ENCODE measurements around the gene SIAH3.

DNA sequence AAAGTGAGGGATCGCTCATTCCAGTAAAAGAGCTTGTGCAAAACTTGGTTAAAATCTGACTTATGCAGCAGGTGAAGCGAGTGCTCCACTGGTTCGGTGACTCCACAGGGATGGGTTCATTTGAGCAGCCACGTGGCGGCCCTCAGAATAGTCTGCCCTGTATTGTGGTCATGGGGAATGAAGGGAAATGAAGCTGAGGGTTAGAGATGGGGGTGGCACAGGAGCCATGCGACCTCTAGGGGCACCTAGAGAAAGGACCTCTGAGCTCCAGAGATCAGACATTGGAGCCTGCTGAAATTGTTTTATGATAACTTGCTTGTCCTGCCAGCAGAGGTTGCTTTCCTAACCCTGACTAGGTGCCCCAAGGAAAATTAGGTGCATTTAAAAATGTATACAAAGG is 122.8 kb downstream of the SIAH3 start:
- TF ChIP-seq KDM4B (IDR thresholded peaks at IDR 0.05; ENCODE audit: borderline replicate concordance in 2 of 2, low read depth in 1 of 2): no peak
- no peak for TF ChIP-seq ZNF217 (CRISPR knock-in tag; IDR thresholded peaks at IDR 0.05)
- TF ChIP-seq SP1 (CRISPR knock-in tag; IDR thresholded peaks at IDR 0.05): no peak
- TF ChIP-seq PRPF4 (IDR thresholded peaks at IDR 0.05; ENCODE audit: insufficient read depth, low read depth, low read length, poor library complexity, severe bottlenecking): no peak
- TF ChIP-seq, protein P1, sequence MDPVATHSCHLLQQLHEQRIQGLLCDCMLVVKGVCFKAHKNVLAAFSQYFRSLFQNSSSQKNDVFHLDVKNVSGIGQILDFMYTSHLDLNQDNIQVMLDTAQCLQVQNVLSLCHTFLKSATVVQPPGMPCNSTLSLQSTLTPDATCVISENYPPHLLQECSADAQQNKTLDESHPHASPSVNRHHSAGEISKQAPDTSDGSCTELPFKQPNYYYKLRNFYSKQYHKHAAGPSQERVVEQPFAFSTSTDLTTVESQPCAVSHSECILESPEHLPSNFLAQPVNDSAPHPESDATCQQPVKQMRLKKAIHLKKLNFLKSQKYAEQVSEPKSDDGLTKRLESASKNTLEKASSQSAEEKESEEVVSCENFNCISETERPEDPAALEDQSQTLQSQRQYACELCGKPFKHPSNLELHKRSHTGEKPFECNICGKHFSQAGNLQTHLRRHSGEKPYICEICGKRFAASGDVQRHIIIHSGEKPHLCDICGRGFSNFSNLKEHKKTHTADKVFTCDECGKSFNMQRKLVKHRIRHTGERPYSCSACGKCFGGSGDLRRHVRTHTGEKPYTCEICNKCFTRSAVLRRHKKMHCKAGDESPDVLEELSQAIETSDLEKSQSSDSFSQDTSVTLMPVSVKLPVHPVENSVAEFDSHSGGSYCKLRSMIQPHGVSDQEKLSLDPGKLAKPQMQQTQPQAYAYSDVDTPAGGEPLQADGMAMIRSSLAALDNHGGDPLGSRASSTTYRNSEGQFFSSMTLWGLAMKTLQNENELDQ (CRISPR knock-in tag; IDR thresholded peaks at IDR 0.05; ENCODE audit: borderline replicate concordance): no peak
- TF ChIP-seq ZNF280B (CRISPR knock-in tag; IDR thresholded peaks at IDR 0.05): no peak
- TF ChIP-seq, protein P2, sequence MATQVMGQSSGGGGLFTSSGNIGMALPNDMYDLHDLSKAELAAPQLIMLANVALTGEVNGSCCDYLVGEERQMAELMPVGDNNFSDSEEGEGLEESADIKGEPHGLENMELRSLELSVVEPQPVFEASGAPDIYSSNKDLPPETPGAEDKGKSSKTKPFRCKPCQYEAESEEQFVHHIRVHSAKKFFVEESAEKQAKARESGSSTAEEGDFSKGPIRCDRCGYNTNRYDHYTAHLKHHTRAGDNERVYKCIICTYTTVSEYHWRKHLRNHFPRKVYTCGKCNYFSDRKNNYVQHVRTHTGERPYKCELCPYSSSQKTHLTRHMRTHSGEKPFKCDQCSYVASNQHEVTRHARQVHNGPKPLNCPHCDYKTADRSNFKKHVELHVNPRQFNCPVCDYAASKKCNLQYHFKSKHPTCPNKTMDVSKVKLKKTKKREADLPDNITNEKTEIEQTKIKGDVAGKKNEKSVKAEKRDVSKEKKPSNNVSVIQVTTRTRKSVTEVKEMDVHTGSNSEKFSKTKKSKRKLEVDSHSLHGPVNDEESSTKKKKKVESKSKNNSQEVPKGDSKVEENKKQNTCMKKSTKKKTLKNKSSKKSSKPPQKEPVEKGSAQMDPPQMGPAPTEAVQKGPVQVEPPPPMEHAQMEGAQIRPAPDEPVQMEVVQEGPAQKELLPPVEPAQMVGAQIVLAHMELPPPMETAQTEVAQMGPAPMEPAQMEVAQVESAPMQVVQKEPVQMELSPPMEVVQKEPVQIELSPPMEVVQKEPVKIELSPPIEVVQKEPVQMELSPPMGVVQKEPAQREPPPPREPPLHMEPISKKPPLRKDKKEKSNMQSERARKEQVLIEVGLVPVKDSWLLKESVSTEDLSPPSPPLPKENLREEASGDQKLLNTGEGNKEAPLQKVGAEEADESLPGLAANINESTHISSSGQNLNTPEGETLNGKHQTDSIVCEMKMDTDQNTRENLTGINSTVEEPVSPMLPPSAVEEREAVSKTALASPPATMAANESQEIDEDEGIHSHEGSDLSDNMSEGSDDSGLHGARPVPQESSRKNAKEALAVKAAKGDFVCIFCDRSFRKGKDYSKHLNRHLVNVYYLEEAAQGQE (IDR thresholded peaks at IDR 0.05; ENCODE audit: borderline replicate concordance): 0 out of 2 replicates have a peak, but pooled peaks have one; percentile 11
- TF ChIP-seq, protein P2 (CRISPR knock-in tag; IDR thresholded peaks at IDR 0.05; ENCODE audit: low read depth): no peak
